HCT116 (cell line): ENCODE measurements around the gene SDCCAG8. TPM values are rescaled to one million over a fixed set of nuclear protein-coding genes. Genes with fewer than 3 reads are reported as not detected.

Source experiments
- ATAC-seq: fragments of 200-7000 bp; cut with Tn5 transposase; 2 replicates; pipeline ENCODE4 v1.9.1; 2020; ENCODE audit warnings: mild to moderate bottlenecking, moderate library complexity
- BruUV-seq: library from RNA; stranded (reverse); fragments of 400-500 nt; replicated peaks from 2 replicates; lab custom pipeline; 2021; lab: Mats Ljungman, UMichigan
- CTCF ChIA-PET: fragments of 300-600 bp; sonication (Branson Sonifier 250); formaldehyde crosslinking; loops from one replicate; lab custom pipeline; 2021; ENCODE audit warnings: antibody characterized with exemption; lab: Charles Lee
- POLR2A ChIA-PET: fragments of 300-600, 350-600 bp; sonication (Branson Sonifier 250); formaldehyde crosslinking; loops from one replicate; lab custom pipeline; 2021; ENCODE audit warnings: antibody characterized with exemption; lab: Charles Lee
- RAD21 ChIA-PET, 2 experiments: fragments of 300-600 bp; sonication (Branson Sonifier 250); formaldehyde crosslinking; loops; one replicate each; lab custom pipeline; 2023; ENCODE audit warnings: low total read pairs in 2 of 2; ENCODE audit not compliant: uncharacterized antibody in 2 of 2, unreplicated experiment in 2 of 2, low non-redundant PET in 1 of 2; lab: Charles Lee
- DNase-seq: peaks from one replicate; pipeline ENCODE4 v3.0.0-alpha.2; 2010; ENCODE audit warnings: low read depth, low spot score
- H2AFZ ChIP-seq: fragments of 200-600 bp; shearing (Covaris generic), sonication (generic); 2 replicates; pipeline ENCODE4 v1.6.1; 2017; ENCODE audit warnings: low read depth, mixed run types, mixed read lengths, antibody characterized with exemption, low read length; ENCODE audit not compliant: poor library complexity, severe bottlenecking
- H3K27ac ChIP-seq: 2 replicates; pipeline ENCODE4 v1.5.1; 2012; ENCODE audit warnings: low read depth, low read length
- H3K27me3 ChIP-seq: fragments of 200-600 bp; sonication (generic); 2 replicates; pipeline ENCODE4 v1.6.1; 2016; ENCODE audit warnings: mixed run types, low read length, mixed read lengths; ENCODE audit not compliant: insufficient read depth
- H3K36me3 ChIP-seq, 2 experiments: fragments of 200-500 bp in 1 of 2; fragments of 200-600 bp in 1 of 2; sonication (Bioruptor generic) in 1 of 2; sonication (generic) in 1 of 2; 2 replicates each; pipeline versions ENCODE4 v1.5.1 to v1.6.1; 2014 to 2016; ENCODE audit warnings: low read length in 2 of 2, inconsistent platforms in 1 of 2, mixed read lengths in 1 of 2, mixed run types in 1 of 2; ENCODE audit not compliant: insufficient read depth in 2 of 2, control insufficient read depth in 1 of 2
- H3K4me1 ChIP-seq, 2 experiments: fragments of 200-600 bp in 1 of 2; sonication (generic) in 1 of 2; 2 replicates each; pipeline versions ENCODE4 v1.5.1 to v1.6.1; 2012 to 2017; ENCODE audit warnings: low read length in 2 of 2, inconsistent platforms in 1 of 2, mild to moderate bottlenecking in 1 of 2, mixed read lengths in 1 of 2, mixed run types in 1 of 2, moderate library complexity in 1 of 2; ENCODE audit not compliant: insufficient read depth in 2 of 2, control insufficient read depth in 1 of 2
- H3K4me2 ChIP-seq: fragments of 200-600 bp; sonication (generic); 2 replicates; pipeline ENCODE4 v1.6.1; 2017; ENCODE audit warnings: mixed run types, low read length, mixed read lengths
- H3K4me3 ChIP-seq, 2 experiments: fragments of 200-600 bp in 1 of 2; sonication (generic) in 1 of 2; replicated peaks in 1 of 2; 2 replicates each; pipeline ENCODE4 v1.5.1; 2011 to 2016; ENCODE audit warnings: low read length in 2 of 2, control low read depth in 1 of 2, low read depth in 1 of 2, mild to moderate bottlenecking in 1 of 2, mixed read lengths in 1 of 2, mixed run types in 1 of 2
- H3K79me2 ChIP-seq: fragments of 200-600 bp; sonication (generic); 2 replicates; pipeline ENCODE4 v1.6.1; 2017; ENCODE audit warnings: mild to moderate bottlenecking, mixed run types, low read length, moderate library complexity, mixed read lengths; ENCODE audit not compliant: insufficient read depth
- H3K9ac ChIP-seq: fragments of 200-600 bp; sonication (generic); 2 replicates; pipeline ENCODE4 v1.6.1; 2016; ENCODE audit warnings: low read length, mixed read lengths
- H3K9me2 ChIP-seq: fragments of 200-600 bp; sonication (generic), shearing (Covaris generic); 2 replicates; pipeline ENCODE4 v1.6.1; 2017; ENCODE audit warnings: mixed run types, mild to moderate bottlenecking, moderate library complexity; ENCODE audit not compliant: insufficient read depth
- H3K9me3 ChIP-seq, 2 experiments: fragments of 200-500 bp in 1 of 2; fragments of 200-600 bp in 1 of 2; sonication (Bioruptor generic) in 1 of 2; sonication (generic) in 1 of 2; 2 replicates each; pipeline ENCODE4 v1.6.1; 2014 to 2017; ENCODE audit warnings: low read length in 2 of 2, mixed read lengths in 2 of 2, inconsistent platforms in 1 of 2, low read depth in 1 of 2, mild to moderate bottlenecking in 1 of 2, mixed run types in 1 of 2, moderate library complexity in 1 of 2; ENCODE audit not compliant: control insufficient read depth in 1 of 2, insufficient read depth in 1 of 2
- H4K20me1 ChIP-seq: fragments of 200-600 bp; sonication (generic), shearing (Covaris generic); 2 replicates; pipeline ENCODE4 v1.6.1; 2017; ENCODE audit warnings: mixed run types, mild to moderate bottlenecking, moderate library complexity; ENCODE audit not compliant: insufficient read depth
- ATF3 ChIP-seq: IDR thresholded peaks from 2 replicates; pipeline ENCODE4 v1.6.1; 2012
- CBX3 ChIP-seq: IDR thresholded peaks from 2 replicates; pipeline ENCODE4 v1.6.1; 2012; ENCODE audit warnings: low read depth
- CEBPB ChIP-seq: IDR thresholded peaks from 2 replicates; pipeline ENCODE4 v1.6.1; 2012; ENCODE audit warnings: low read depth
- CTCF ChIP-seq, 3 experiments: fragments of 200-600 bp in 1 of 3; sonication (generic) in 1 of 3; IDR thresholded peaks in 2 of 3; conservative IDR thresholded peaks in 1 of 3; 2 replicates each; pipeline ENCODE4 v1.5.1; 2012 to 2017; ENCODE audit warnings: low read depth in 2 of 3, low read length in 2 of 3, antibody characterized with exemption in 1 of 3, borderline replicate concordance in 1 of 3, control low read depth in 1 of 3, mild to moderate bottlenecking in 1 of 3, mixed read lengths in 1 of 3, mixed run types in 1 of 3, moderate library complexity in 1 of 3; ENCODE audit not compliant: insufficient read depth in 1 of 3
- EGR1 ChIP-seq: IDR thresholded peaks from 2 replicates; pipeline ENCODE4 v1.6.1; 2012; ENCODE audit warnings: low read depth
- ELF1 ChIP-seq: IDR thresholded peaks from 2 replicates; pipeline ENCODE4 v1.6.1; 2012; ENCODE audit warnings: low read depth, borderline replicate concordance
- EZH2 ChIP-seq: fragments of 200-600 bp; sonication (generic); IDR thresholded peaks from 2 replicates; pipeline ENCODE4 v1.6.1; 2017; ENCODE audit warnings: antibody characterized with exemption, mixed run types
- EZH2phosphoT487 ChIP-seq: fragments of 200-600 bp; IDR thresholded peaks from 2 replicates; pipeline ENCODE4 v1.6.1; 2018; ENCODE audit warnings: antibody characterized with exemption, borderline replicate concordance
- FOSL1 ChIP-seq: IDR thresholded peaks from 2 replicates; pipeline ENCODE4 v1.6.1; 2012; ENCODE audit warnings: low read depth
- JUND ChIP-seq: IDR thresholded peaks from 2 replicates; pipeline ENCODE4 v1.6.1; 2012
- POLR2A ChIP-seq: IDR thresholded peaks from 2 replicates; pipeline ENCODE4 v1.7.0; 2011; ENCODE audit warnings: borderline replicate concordance; ENCODE audit not compliant: insufficient read depth, insufficient read length; ENCODE audit errors: extremely low read depth
- POLR2AphosphoS5 ChIP-seq: IDR thresholded peaks from 2 replicates; pipeline ENCODE4 v1.6.1; 2011; ENCODE audit warnings: mild to moderate bottlenecking, low read depth, low read length, moderate library complexity
- SIN3A ChIP-seq: IDR thresholded peaks from 2 replicates; pipeline ENCODE4 v1.6.1; 2012; ENCODE audit warnings: low read depth
- SP1 ChIP-seq: IDR thresholded peaks from 2 replicates; pipeline ENCODE4 v1.6.1; 2012; ENCODE audit warnings: low read depth
- TCF7L2 ChIP-seq: IDR thresholded peaks from 2 replicates; pipeline ENCODE4 v1.7.0; 2011; ENCODE audit warnings: borderline replicate concordance, inconsistent platforms; ENCODE audit not compliant: insufficient read depth, insufficient read length; ENCODE audit errors: extremely low read depth
- YY1 ChIP-seq: IDR thresholded peaks from 2 replicates; pipeline ENCODE4 v1.6.1; 2011; ENCODE audit warnings: low read length, low read depth, moderate library complexity, mild to moderate bottlenecking; ENCODE audit not compliant: insufficient replicate concordance; ENCODE audit errors: extremely low read depth
- ZFX ChIP-seq: fragments of 450-650 bp; IDR thresholded peaks from 2 replicates; pipeline ENCODE4 v1.6.1; 2017
- ZNF274 ChIP-seq: fragments of 200-500 bp; sonication (Bioruptor generic); IDR thresholded peaks from 2 replicates; pipeline ENCODE4 v1.6.1; 2014; ENCODE audit warnings: mild to moderate bottlenecking, low read depth, low read length, inconsistent platforms
- intact Hi-C: fragments of 100-400 bp; cut with micrococcal nuclease; formaldehyde crosslinking; loops from 2 replicates; pipeline ENCODE4 v1.10.0; 2022
- total RNA-seq: library from RNA; stranded (reverse); gene quantifications from one replicate; pipeline ENCODE4 v1.2.1, GENCODE V29; 2021; ENCODE audit not compliant: unreplicated experiment

Gene SDCCAG8
- total RNA-seq, 1 experiment from 2014 or later: 38.2 TPM

- H4K20me1 ChIP-seq: no peaks in the 10 kb centered on the region
- CTCF ChIA-PET: no interaction called here
- H3K4me1 ChIP-seq: no peaks in the 10 kb centered on the region
- no peak overlapping the region for H2AFZ ChIP-seq
- H3K79me2 ChIP-seq: no peaks in the 10 kb centered on the region
- DNase-seq: no peak
- H3K9me2 ChIP-seq: no peaks in the 10 kb centered on the region
- ATAC-seq: no peak
- H3K4me3 ChIP-seq: no peak overlapping the region
- no peak overlapping the region for H3K9ac ChIP-seq
- no peak overlapping the region for H3K4me2 ChIP-seq
- RAD21 ChIA-PET: no interaction called here
- H3K36me3 ChIP-seq: no peaks in the 10 kb centered on the region
- BruUV-seq: no TSS peak
- H3K9me3 ChIP-seq: no peaks in the 10 kb centered on the region
- TF ChIP-seq CBX3 (no peak), POLR2AphosphoS5 (no peak), ELF1 (no peak), EZH2 (no peak), SIN3A (no peak), ATF3 (no peak), FOSL1 (no peak), CTCF (IDR thresholded peaks at IDR 0.05 in 2 of 3, conservative IDR thresholded peaks at IDR 0.05 in 1 of 3; ENCODE audit: borderline replicate concordance in 1 of 3, insufficient read depth in 1 of 3, low read depth in 2 of 3, low read length in 2 of 3) (no peak), CEBPB (no peak), POLR2A (no peak)
- intact Hi-C loops: no loop called here
- H3K27me3 ChIP-seq: no peaks in the 10 kb centered on the region
- POLR2A ChIA-PET: no interaction called here
- H3K27ac ChIP-seq: no peak overlapping the region
Observed at GRCh38 chr1:243315455-243315854, 59.6 kb downstream of the SDCCAG8 start.

GRCh38 chr1:243315893-243316292 lies 60.1 kb downstream of the SDCCAG8 start:
- Histone ChIP-seq H2AFZ (no peak overlapping the region), H3K4me2 (no peak overlapping the region), H3K9me3 (no peaks in the 10 kb centered on the region), H3K27ac (no peak overlapping the region), H3K27me3 (no peaks in the 10 kb centered on the region), H4K20me1 (no peaks in the 10 kb centered on the region), H3K79me2 (no peaks in the 10 kb centered on the region), H3K4me1 (no peaks in the 10 kb centered on the region), H3K36me3 (no peaks in the 10 kb centered on the region), H3K4me3 (no peak overlapping the region), H3K9ac (no peak overlapping the region), H3K9me2 (no peaks in the 10 kb centered on the region)
- no peak for DNase-seq
- ChIA-PET CTCF (no interaction called here), RAD21 (no interaction called here), POLR2A (no interaction called here)
- no TSS peak for BruUV-seq
- intact Hi-C loops: no loop called here
- no peak for ATAC-seq
- TF ChIP-seq CTCF (IDR thresholded peaks at IDR 0.05 in 2 of 3, conservative IDR thresholded peaks at IDR 0.05 in 1 of 3; ENCODE audit: borderline replicate concordance in 1 of 3, insufficient read depth in 1 of 3, low read depth in 2 of 3, low read length in 2 of 3): no peak
- TF ChIP-seq JUND: no peak
- TF ChIP-seq TCF7L2: no peak
- TF ChIP-seq ZFX: no peak
- TF ChIP-seq ATF3: no peak
- no peak for TF ChIP-seq EZH2
- no peak for TF ChIP-seq FOSL1
- TF ChIP-seq ELF1: no peak
- TF ChIP-seq ZNF274: no peak
- no peak for TF ChIP-seq EZH2phosphoT487
- no peak for TF ChIP-seq YY1
- TF ChIP-seq CEBPB: no peak
- no peak for TF ChIP-seq SP1
- no peak for TF ChIP-seq EGR1
